ENCODE results near the gene LMF1.

DNA sequence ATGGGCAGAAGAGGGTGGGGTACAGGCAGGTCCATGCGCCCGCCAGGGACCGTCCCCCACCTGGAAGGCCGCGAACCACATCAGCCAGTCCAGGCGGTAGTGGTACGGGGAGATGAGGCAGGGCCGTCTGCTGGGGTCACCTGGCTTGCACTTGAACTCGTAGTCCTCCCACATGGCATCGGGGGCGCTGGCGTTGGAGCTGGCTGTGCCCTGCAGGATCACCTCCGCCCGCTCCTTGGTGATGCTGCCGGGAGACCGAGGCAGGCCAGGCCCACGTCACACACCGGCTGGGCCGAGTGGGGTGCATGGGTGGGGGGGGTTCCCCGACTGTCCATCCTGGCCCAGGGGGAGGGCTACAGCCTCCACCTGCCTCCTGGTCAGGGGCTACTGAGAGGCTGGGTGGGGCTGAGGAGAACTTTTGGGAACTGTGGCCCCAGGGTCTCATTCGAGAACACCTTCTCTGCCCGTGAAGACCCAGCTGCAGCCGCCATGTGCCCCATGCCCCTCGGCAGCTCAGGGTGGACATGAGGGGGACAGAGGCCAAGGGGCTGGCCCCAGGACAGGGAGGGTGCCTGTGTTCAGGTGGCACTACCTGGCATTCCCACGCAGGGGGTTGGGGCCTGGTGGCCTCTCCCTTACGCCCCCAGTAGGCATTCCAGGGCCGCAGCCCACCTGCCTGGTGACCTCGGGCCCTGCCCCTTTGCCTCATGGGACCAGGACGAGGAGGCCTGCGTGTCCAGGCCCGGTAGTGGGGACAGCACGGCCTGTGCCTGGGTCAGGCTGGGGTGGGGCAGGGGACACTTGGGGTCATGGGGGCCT lies 100.8 kb downstream of the LMF1 start:
- no peak for TF ChIP-seq EZH2 (IDR thresholded peaks at IDR 0.05; ENCODE audit: borderline replicate concordance, insufficient read depth, low read length, poor library complexity, severe bottlenecking)
- TF ChIP-seq, protein P1, sequence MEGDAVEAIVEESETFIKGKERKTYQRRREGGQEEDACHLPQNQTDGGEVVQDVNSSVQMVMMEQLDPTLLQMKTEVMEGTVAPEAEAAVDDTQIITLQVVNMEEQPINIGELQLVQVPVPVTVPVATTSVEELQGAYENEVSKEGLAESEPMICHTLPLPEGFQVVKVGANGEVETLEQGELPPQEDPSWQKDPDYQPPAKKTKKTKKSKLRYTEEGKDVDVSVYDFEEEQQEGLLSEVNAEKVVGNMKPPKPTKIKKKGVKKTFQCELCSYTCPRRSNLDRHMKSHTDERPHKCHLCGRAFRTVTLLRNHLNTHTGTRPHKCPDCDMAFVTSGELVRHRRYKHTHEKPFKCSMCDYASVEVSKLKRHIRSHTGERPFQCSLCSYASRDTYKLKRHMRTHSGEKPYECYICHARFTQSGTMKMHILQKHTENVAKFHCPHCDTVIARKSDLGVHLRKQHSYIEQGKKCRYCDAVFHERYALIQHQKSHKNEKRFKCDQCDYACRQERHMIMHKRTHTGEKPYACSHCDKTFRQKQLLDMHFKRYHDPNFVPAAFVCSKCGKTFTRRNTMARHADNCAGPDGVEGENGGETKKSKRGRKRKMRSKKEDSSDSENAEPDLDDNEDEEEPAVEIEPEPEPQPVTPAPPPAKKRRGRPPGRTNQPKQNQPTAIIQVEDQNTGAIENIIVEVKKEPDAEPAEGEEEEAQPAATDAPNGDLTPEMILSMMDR (IDR thresholded peaks at IDR 0.05; ENCODE audit: poor library complexity, severe bottlenecking), result no peak
- TF ChIP-seq TAF1 (IDR thresholded peaks at IDR 0.05; ENCODE audit: low read depth), result no peak

All from neural cell (in vitro differentiated cells).